ENCODE data around the gene STAT1.
"Not testable (repeated sequence)": the region's sequence is repeated elsewhere in the genome, so short reads cannot be mapped to it uniquely, and the experiment has no call there.

Gene STAT1

DNA sequence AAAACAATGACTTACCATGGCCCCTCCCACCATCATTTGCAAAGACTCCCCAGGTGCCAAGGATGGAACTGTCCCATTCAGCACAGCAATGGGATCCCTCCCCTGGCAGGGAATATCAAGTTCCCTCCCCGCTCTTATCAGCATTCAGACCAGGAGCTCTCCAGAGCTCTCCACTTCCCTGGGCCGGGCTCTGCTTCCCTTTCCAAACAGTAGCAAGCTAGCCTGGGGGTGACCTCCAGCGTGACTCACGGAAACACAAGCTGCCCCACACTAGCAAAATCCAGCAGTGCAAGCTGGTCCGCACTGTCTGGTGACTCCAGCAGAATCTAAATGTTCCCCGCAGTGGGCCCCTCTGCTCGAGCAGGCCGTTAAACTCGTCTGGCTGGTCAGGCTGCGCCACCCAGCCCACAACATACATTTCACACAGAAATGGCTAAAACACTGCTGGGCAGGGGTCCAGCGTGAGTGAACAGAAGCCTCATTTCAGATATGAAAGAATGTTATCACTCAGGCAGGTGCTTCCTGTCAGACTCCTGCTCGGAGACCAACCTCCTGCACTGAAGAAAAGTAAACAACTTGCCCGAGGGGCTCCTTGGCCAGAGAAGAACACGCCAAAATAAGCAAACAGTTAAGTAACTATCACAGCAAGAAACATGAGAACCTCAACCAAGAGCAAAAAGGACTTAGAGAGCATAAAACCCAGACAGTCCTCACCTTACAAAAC, 33.9 kb downstream of the STAT1 start:
- no peak for DNase-seq

DNA sequence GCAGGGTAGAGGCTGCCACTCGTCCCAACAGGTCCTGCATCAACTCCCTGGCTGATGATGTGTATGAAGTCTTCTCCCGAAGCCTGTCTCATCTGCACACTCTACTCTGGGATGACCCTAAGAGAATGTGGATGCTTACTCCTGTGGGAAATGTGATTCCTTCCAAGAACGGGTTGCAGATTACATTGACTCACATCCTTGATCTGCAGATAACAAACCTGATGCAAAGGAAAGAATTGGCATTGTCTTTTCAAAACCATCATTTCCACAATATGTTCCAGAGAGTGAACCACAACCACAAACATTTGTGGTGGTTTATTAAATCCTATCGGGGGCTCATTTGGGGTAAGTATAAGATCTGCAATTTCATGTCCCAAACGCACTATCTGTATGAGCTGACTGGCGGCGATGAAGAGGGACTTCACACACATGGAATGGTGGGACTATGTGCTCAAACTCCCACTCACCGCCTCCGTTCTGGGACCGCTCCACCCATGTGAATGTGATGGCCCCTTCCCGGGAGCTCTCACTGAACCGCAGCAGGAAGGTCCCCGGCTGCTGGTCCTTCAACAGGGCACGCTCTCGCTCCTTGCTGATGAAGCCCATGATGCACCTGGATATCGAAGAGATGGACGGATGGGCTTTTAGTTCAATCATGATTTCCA, 35.5 kb downstream of the STAT1 start:
- DNase-seq = no peak

DNA sequence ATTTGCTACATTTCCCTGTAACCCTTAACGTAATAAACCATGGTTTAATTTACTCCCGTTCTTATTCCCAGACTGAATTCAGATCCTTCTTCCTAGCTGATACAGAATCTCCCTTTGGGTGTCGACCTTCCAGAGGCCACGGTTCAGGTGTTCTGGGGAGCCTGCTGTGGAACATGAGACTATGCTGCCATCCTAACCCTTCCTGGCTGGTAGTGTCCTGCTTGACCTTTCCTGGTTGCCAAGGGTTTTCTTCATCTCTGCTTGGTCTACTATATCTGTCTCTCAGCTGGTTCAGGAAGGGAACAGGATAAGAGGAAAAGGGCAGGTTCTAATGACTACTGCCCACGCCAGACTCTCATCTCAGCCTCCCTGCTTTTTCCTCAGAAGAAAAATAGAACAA, 36.5 kb downstream of the STAT1 start:
- DNase-seq = no peak

DNA sequence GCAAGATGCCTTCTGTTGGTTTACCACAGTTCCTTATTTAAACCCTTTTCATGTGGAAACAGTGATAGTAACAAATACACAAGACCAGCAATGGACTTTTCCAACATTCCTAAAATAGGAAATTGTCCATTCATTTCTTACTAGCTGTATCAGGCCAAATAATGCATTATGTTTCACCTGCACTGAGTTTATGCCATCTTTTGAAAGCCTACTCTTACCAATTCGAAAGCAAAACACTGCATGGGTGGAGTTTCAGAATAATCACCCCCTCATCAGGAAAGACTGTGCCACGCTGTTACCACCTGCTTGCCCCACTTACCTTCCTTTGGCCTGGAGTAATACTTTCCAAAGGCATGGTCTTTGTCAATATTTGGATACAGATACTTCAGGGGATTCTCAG, 37.5 kb downstream of the STAT1 start:
- no peak for DNase-seq

DNA sequence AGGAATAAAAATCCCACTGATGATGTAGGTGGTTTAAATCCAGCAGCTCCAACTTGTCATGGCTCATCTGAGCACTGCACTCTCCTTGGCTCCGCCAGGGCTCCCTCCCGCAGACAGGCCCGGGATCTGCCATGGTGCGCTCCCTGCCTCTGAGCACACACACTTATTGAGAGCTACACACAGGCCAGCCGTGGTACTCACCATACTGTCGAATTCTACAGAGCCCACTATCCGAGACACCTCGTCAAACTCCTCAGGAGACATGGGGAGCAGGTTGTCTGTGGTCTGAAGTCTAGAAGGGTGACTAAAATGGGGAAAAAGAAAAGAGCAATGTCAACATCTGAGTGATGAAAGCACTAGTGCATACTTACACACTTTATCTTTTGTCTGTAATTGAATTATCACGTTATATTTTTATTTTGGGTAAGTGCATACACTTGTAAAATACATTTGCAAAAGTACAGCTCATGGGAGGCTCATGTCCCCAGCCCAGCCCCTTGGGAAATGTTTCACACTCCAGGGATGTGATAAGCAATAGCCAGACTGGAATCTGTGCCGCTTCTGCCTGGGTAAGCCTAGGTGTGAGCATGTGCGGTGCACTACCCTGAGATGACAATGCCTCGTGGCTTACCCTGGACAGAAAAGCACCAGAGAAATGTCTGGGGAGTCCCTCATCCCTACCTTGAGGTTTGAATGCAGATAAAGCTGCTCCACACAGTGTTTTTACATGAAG, 39.2 kb downstream of the STAT1 start:
- DNase-seq = no peak

DNA sequence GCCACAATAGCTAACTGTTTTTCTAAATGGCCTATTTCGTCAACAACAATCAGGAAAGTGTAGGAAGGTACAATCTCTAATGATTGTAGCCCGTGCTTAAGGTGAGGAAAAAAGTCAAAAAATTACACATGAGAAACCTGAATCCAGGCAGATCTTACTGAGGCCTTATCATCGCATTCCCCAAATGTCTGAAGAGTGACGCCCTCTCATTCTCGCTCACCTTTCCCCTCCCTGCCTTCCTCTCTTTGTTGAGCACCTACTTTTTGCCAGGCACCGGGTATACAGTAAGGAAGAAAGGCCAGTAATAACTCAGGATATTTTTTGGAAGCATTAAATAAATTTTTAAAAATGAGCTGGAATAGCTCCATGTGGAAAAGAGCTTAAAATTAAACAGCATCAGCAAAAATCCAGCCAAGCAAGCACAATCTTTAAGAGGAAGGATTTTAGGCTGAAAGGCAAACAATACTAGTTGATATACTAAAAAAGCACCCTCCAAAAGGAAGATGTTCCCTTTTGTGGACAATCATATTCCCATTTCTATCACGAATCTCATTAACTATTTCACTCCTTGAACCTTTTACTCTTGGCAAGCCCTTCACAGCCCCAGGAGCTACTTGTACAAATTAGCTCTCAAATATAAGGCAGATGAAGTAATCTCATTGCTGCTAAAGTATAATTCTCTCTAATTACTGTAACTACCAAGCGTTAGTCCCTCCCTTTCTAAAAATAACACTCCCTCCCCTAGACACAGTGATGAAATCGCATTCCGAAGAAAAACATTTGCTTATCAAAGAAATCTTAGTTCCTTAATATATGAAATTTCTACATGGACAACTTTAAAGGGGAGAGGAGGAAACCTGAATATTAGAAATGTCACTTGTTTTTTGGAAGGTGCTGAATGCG, 40.0 kb downstream of the STAT1 start:
- DNase-seq = no peak

DNA sequence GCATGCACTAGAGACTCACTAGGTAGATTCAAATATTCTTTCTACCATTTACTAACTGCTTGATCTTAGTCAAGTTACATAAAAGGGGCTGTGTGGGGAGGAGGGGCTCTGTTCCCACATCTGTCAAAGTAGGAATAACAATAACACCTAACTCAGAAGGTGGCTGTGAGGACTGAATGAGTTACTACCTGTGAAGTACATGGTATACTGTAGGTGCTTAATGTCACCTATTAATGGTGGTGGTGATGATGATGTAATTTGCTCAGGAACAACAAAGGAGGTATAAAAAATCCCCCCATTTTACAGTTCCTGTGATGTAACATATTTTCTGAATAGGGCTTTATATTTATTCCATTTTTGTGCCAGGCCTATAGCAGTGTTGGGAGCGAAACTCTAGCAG, 40.7 kb downstream of the STAT1 start:
- no peak for DNase-seq

DNA sequence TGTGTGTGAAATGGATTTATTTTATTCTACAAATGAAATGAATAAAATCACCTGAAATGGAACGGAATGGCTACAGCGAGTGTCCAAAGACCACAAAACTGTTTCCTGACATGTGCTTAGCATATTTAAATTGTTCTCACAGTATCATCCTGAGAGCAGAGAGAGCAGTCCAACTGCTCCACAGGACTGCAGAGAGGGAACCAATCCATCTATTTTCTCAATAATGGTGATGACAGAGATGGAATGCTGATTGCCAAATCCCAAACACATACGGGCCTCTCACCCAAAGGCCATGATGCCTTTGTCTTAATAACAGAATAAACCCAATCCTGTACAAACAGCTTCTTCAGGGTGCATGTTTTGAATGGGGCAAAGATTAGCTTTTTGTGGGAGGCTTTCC, 41.1 kb downstream of the STAT1 start:
- DNase-seq = no peak

DNA sequence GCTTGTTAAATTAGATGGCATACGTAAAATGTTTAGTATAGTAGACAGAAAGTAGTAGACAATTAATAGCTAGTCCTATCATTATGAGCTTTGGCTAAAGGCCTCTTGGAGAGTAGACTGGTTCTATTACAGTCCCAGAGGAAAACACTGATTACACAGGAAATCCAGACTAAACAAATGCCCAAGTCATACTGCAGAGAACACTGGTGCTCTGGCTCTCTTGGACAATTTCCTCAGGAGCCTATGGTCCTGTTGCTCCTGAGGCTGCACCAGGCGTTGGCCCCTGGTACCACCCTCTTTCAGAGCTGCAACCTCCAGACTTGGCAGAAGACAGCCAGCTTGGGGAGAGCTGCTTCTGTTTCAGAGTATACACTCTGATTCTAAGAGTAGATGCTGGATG, 41.8 kb downstream of the STAT1 start:
- DNase-seq = no peak

DNA sequence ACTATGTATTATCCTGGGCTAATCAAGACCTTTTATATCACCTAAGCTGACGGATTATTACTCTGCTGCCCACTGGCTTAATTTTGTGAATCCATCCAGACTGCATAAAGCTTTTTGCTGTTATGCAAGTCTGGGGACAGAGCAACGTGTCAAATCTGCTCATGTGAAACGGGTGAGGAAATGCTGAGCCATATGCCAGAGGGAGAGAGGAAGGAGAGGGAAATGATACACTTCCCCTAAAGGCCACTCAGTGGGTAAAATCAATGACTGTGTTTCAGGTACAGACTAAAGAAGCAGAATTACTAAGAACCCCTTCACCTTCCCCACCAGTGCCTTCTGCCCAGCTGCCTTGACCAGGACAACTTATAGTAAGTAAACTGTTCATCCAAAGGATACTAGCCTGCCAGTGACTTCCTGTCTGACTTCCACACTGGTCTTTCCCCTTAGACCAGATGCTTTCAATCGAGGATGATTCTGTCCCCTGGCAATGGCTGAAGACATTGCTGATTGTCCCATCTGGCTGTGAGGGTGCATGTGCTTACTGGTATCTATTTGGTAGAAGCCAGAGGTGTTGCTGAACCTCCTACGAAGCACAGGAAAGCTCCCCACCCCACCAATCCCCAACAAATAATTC, 43.0 kb downstream of the STAT1 start:
- no peak for DNase-seq

DNA sequence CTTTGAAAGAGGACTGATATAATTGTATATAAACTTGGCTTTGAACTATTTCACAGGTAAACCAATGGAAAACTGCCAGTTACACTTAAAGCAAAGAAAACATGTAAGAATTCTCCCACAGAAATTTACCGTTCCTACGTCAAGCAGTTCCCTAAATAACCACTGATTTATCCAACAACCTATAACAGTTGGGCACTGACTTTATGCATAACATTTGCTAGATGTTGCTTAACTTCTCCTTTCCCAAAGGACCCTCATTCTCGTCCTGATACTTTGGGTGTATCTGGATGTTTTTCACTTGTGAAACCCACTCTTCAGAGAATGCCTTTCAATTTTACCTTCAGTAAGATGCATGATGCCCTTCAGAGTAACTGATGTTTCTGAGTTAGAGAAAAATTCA, 43.8 kb downstream of the STAT1 start:
- no peak for DNase-seq

DNA sequence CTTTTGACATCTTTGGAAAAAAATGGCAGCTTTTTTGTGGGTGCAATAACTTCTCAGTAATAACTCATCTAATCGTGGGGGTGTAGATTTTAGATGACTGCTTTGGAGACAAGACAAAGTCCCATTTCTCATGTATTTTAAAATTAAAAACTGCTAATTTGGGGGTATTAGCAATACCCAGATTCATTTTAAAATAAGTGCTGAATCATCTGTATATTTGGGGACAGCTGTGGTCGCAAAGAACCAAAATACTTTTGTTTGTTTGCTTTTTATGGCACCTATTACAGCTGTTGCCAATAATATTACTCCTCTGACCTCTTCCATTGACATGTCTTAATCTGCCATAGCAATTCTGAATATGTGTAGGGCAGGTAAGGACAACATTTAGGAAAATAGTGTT, 45.4 kb downstream of the STAT1 start:
- DNase-seq = no peak

DNA sequence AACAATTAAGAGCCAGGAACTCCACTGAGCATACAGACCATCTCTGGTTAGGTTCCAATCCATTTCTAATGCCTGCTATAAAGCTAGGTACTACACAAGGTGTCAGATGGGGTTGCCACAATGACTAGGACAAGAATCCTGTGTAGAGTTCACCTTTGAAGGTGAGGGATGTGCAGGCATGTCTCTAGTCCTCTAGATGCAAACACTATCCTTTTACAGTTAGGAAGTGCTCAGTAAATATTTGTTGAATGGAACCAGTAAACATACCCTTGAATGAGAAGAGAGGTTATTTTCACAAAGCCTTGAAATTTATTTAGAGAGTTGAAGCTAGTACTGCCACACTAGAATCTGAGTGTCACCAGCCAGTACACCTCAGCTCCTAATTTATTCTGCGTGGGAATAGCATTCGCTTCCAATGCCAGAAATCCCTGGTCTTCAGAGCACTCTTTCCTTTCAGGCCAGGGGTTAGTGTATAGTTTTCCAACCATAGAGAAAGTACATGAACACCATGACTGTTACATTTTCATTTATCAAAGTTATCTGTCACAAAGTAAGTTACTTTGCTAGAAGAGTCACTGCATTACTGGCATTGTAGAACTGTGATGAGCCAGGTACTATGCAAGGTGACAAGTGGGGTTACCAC, 48.3 kb downstream of the STAT1 start:
- DNase-seq = no peak

DNA sequence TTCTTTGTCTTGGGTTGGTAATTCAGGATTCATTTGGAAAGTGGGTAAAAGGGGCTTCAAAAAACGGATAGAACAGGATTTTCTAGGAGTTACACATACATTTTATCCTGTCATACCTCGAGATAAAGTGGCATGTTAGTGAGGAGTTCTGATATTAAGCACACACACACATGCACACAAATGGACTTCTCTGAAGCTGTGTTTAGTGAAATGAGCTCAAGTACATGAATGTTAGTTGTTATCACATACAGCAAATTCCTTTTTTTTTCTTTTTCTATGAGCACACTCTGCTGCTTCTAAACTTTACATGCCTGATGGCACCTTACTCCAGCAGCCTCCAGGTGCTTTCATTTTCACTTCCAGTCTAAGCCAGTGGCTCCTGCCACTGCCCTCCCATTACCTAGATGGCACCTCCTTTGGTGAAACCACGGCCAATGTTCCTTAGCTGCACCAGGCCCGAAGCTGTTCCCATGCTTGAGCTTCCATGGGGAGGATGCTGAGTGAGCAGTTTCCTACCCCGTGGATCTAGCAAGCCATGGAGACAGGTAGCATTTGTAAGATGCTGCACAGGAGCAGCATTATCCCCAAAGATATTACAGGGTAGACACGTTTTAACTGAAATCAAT, 49.7 kb downstream of the STAT1 start:
- DNase-seq = no peak

DNA sequence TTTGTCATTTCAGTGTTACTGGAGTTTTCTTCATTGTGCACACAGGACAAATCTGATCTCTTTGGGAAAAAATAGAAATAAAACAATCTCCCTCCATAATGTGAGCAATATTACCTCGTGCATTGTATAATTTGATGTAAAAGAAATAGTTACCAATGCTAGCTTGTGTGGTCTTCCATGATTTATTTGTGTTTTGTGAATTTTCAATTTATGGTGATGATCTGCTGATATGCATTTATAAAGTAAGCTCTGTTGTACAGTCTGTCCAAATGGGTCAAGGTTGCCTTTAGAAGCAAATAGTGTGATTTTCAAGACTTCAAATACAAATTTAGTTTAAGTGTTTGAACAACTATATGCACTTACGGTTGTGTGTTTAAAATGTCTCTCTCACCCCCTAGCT, 50.9 kb downstream of the STAT1 start:
- DNase-seq = no peak

DNA sequence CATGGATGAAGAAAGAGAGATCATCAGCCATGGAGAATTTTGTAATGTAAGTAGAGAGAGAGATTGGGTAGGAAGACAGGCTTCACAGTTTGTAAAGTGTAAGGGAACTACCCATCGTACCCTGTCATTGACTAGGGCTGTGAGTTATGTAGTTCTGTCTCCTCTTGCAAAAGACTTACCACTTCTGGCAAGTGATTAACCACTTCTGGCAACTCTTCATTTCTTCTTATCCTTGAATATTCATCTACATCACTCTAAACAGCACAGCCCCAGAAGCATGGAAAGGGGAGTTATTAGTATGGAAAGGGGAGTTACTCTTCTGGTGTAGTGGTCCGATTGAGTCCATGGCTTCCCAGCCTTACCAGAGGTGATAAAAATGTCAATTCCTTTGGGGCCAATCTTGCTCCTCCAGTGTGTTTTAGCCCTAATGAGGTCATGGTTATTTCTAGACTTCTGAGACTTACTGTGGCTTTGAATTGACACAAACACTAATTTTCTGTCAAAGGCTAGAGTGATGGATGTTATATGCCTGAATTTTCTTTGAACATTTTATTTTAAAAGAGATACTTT, 52.0 kb downstream of the STAT1 start:
- DNase-seq = no peak

DNA sequence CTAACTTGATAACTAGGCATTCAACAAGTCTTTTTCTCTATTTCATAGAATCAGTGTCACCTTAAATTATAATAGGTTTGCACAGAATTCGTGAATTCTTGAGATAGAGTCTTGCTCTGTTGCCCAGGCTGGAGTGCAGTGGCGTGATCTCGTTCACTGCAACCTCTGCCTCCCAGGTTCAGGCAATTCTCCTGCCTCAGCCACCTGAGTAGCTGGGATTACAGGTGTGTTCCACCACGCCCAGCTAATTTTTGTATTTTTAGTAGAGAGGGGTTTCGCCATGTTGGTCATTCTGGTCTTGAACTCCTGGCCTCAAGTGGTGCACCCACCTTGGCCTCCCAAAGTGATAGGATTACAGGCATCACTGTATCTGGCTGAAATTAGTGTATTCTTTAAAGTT, 52.9 kb downstream of the STAT1 start:
- DNase-seq = not testable (repeated sequence)

DNA sequence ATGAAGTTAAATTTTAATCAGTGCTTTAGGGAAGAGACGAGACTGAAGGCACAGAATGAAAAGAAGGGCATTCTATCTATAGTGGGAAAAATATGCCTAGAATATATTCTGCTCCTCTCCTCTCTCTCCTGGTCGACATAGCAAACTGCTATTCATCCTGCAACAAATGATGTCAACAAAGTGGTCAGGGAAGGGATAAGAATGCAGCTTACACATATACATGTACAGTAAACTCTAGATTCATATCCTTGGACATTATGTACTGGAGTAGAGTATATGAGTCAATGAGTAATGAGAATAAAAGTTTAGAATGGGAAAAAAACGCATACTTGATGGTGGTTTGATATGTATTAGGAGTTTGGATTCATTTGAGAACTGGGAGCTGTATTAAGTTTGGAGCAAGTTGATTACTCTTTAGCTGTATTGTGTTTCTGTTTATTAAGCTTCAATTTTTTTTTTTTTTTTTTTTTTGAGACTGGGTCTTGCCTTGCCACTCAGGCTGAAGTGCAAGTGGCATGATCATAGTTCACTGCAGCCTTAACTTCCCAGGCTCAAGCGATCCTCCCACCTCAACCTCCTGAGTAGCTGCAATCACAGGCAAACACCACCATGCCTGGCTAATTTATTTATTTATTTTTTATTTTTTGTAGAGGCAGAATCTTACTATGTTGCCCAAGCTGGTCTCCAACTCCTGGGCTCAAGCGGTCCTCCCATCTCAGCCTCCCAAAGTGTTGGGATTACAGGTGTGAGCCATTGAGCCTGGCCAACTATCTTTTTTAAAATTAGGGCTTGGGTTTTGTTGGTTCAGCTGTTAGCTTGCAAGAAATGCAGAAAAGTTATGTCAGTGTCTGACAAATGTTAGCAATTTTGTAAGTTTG, 53.8 kb downstream of the STAT1 start:
- no peak for DNase-seq

DNA sequence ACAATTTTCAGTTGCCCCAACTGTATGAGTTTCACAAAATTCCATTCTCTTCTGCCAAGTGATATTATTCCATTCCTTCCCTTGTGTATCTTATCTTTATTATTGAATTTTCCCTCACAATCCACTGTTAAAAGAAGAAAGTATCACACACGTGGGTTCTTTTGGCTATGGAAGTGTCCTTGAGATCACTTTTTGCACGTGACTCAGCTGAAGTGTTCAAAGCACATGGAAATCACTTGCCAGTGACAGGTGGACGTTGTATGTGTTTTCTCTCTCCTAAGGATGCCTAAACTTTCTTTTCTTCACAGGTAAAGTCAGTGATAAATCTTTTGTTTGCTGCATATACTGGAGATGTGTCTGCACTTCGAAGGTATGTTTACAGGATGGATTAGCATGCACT, 60.7 kb downstream of the STAT1 start:
- DNase-seq = no peak

DNA sequence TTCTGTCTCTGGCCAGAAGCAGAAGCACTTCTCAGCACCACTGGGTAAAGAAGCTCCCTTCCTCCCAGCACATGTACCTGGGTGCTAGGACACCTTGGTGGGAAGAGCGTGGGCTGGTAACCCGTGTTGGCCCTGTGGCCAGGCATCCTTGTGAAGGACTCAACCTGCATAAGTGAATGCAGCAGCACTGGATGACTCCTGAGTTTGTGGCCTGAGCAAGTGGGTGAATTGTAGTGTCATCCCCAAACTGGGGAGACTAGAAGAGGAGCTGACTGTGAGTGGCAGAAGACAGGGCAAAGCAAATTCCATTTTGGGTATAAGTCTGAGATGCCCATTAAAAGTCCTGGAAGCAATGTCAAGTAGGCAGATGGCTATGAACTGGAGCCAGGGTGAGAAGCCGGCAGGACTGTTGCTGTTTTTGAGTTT, 63.4 kb downstream of the STAT1 start:
- DNase-seq = no peak
